GF-D8 (cell line): ENCODE results near the gene PPP2R5D.
"Not testable (repeated sequence)": the region's sequence is repeated elsewhere in the genome, so short reads cannot be mapped to it uniquely, and the experiment has no call there.

Source experiments
- DNase-seq: peaks from one replicate; lab custom pipeline; 2025; lab: John Stamatoyannopoulos, UW

PPP2R5D gene

DNA sequence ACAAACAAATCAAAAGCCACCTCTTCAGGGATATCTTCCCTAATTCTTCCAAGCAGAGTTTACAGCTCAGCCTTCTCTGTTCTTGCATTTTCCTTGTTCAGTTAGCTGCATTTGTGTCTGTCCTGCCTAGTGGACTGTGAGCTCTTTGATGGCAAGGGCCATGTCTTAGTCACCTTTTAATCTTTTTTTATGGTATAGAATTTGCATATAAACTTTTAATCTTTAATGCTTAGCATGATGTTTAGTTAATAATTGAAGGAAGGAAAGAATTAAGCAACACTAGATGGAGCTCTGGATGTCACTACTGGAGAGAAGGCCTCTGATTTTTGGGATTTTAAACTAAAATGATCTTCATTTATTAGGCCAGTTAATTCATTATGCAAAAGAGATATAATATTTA, 12.1 kb downstream of the PPP2R5D start:
- DNase-seq = no peak

- DNase-seq = not testable (repeated sequence)
Measured at GRCh38 chr6:42998205-42998604, 13.8 kb downstream of the PPP2R5D start.

GRCh38 chr6:43001843-43002242, 17.5 kb downstream of the PPP2R5D start:
- no peak for DNase-seq

- DNase-seq = no peak
Measured at GRCh38 chr6:43005844-43006243, 21.5 kb downstream of the PPP2R5D start.

GRCh38 chr6:43006251-43006650, 21.9 kb downstream of the PPP2R5D start:
- DNase-seq = no peak

DNA sequence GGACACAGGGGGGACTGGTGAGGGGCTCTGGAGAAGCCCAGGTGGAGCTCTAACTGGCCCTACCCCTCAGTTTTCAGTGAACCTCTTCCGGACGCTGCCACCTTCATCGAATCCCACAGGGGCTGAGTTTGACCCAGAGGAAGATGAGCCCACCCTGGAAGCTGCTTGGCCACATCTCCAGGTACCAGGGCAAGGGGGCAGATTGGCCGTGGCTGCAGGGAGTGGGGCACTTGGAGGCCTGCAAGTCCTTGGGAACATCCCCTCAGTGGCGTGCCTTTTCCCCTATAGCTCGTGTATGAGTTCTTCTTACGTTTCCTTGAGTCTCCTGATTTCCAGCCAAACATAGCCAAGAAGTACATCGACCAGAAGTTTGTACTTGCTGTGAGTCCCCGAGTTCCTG, 22.8 kb downstream of the PPP2R5D start:
- no peak for DNase-seq

DNA sequence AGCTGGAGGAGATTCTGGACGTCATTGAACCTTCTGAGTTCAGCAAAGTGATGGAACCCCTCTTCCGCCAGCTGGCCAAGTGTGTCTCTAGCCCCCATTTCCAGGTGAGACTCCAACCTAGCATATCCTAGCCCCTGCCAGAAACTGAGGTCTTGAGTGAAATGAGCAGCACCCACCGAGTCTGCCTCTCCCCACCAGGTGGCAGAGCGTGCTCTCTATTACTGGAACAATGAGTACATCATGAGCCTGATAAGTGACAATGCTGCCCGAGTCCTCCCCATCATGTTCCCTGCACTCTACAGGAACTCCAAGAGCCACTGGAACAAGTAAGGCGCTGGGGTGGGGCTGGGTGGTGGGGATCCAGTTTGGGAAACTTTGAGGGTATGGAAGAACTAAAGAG, 24.8 kb downstream of the PPP2R5D start:
- DNase-seq = no peak

GRCh38 chr6:43011207-43011606, 26.8 kb downstream of the PPP2R5D start:
- DNase-seq = no peak

DNA sequence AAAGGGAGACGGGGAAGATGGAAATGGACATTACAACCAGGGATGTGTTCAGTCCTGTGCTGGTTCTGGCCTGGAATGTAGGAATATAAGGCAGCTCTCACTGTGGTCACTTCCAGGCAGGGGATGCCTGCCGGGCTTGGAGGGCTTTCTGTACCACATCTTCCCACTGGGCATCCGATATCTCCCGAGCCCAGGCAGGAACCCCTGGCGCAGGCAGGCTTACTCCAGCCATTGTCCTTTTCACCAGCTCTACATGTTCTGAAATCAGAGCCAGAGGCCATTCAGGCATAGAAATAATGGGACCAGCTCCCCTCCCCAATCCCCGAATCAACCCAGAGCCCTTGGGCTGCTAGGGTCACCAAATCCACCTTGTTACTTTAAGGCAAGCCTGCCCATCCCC, 28.0 kb downstream of the PPP2R5D start:
- no peak for DNase-seq

DNA sequence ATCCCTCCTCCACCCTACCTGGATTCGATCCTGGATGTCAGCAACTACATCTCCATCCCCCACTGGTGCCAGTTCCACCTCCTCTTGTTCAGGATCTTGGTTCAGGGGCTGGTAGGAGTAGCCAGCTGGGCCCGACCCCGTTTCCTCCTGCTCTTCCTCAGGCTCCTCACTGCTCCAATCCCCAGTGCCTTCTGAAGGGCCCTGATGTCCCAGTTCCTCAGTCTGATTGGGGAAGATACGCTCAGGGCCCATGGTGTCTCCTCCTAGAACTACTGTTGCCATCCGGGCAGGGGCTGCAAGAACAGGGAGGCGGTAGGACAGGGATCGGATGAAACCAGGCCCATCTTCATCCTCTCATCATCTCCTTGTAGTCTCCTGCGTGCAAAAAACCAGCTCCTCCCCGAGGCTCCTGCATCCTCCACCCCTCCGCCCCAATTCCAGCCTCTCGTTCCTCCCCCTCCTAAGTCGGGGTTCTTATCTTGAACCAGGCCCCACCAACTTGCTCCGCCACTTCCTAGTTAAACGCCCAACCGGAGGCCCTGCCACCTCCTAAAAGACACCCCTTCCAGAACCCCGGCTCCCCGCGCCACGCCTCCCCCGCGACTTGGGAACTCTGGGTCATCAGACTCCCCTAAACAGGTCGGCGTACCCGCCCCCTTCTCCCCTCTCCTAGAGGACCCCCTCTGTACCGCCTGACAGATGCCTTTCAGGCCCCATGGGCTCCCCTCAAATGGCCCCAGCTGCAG, 28.9 kb downstream of the PPP2R5D start:
- DNase-seq = no peak

DNA sequence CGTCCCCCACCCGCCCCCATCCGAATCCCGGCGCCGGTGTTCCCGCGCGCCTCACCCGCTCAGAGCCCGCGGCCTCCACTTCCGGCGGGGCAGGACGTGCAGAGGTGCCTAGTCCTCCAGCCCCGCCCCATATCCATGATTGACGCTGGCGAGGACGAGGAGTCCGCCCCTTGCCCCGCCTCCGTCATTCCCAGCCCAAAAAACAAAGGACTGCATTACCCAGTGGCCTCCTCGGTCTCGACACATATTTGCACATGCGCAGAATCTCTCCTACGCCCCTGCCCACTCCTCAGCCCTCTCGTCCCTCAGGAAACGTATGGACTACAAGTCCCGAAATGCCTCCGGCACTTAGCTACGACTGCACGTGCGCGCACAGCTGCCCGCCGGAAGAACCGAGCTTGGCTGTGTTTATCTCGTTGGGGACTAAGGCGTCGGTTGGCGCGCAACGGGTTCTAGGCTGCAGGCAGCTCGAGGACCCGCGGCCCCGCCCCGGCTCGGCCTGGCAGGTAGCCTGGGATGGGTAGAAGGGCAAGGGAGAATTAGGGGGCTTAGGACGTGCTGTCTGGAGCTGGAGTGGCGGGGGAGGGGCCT, 29.6 kb downstream of the PPP2R5D start, which contains the start of the genes KLHDC3 and MEA1:
Gene KLHDC3 (plus strand): TSS at position 407 of the 591 bp plus-strand sequence. CDS start 2,944 bp downstream, outside the sequence.
Gene MEA1 (minus strand): TSS at position 104 of the 591 bp plus-strand sequence. CDS start 133 bp downstream, outside the sequence.
- DNase-seq = peak; percentile 99

GRCh38 chr6:43014434-43014909, 30.1 kb downstream of the PPP2R5D start:
- DNase-seq = no peak

DNA sequence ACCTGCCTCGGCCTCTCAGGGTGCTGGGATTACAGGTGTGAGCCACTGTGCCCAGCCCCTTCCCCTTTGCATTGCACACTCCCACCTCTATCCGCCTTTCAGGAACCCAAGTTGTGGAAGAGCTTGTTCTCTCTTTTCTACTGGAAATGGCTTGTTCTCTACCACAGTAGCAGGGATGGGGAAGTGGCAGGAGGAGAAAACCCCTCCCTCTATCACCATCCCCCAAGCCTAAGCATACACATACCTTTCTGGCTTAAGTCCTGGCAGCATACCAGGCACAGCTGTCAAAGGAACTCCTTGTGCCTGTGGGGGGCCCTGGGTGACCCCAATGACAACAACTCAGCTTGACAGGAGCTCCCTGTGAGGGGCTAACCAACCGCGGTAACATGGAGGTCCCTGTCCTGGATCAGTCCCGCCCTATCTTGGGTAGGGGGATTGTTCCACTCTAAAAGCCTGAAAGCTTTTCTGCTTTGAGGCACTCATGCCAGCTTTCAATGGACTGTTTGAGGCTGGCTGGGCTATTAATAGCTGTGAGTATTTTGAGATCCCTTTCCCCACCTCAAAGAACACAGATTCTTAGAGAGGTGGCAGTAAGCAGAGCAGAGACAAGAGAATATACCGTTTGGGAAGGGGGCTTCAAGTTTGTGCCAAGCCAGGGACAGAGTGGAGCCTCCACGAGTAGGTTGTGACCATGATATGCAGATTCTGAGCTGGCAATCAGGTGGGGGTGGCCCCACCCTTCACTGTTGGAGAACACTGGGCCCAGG, 32.0 kb downstream of the PPP2R5D start:
- no peak for DNase-seq

- DNase-seq = no peak
Measured at GRCh38 chr6:43016943-43017334, 32.6 kb downstream of the PPP2R5D start.

GRCh38 chr6:43019152-43019551, 34.8 kb downstream of the PPP2R5D start:
- no peak for DNase-seq

- DNase-seq = no peak
Measured at GRCh38 chr6:43020052-43020705, 35.8 kb downstream of the PPP2R5D start.

GRCh38 chr6:43020847-43021246, 36.5 kb downstream of the PPP2R5D start:
- DNase-seq = no peak

DNA sequence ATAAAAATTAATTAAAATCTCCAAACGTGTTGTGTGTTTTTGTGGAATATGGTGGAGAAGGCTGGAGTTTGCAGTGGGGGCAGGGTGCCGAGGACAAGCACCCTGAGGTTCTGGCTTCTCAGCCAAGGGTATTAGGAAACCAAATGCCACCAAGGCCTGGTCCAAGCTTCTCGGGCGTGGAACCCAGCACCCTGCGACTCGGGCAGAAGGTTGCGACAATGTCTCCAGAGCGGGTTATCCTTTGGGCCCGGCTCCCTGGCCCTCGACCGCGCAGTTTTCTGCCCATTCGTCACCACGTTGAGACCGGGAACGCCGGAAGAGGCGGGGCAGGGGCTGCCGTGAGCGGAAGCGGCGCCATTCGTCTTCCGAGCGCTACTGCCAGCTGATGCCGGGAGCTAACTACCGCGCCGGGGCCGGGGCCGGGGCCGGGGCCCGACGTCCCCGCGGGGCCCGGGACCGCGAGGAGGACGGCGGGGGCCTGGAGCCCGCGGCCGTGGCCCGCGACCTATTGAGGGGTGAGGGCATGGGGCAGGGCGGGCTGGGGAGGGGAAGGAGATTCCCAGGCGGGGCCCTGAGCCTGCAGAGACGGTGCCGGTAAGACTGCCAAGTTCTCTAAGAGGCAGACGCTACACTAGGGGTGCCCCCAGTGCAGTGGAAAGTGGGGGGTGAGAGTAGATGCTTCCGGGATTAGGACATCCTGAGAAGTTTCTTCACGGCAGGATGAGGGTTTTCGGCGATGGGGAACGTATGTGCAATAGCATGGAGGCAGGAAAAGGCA, 37.1 kb downstream of the PPP2R5D start, which contains the start of gene RRP36:
Gene RRP36 (plus strand): TSS at position 354 of the 778 bp plus-strand sequence. CDS start 32 bp downstream, at position 386.
- peak; percentile 21 for DNase-seq

DNA sequence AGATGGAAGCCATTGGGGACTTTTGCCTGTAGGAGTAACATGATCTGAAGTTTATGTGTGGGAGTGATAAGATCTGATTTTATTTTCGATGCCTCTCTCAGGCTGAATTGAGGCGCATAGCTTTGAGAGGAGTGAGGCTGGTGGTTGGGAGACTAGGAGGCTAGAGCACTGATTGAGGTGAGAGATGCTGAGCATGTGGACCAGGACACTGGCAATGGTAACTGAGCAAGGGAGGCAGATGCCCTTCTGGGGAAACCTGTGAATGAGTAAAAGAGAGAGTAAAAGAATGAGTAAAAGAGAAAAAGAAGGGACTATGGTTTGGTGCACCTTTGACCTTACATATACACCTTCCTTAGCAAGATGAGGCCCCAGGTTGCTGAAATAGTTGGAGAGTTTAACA, 40.1 kb downstream of the PPP2R5D start:
- DNase-seq = no peak

DNA sequence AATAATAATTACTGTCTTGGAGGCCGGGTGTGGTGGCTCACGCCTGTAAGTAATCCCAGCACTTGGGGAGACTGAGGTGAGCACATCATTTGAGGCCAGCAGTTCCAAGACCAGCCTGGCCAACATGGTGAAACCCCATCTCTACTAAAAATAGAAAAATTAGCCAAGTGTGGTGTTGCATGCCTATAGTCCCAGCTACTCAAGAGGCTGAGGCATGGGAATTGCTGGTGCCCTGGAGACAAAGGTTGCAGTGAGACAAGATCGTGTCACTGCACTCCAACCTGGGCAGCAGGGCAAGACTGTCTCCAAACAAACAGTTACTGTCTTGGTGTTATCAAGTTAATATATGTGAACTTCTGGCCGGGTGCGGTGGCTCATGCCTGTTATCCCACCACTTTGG, 42.0 kb downstream of the PPP2R5D start:
- DNase-seq = no peak

- DNase-seq = no peak
Measured at GRCh38 chr6:43029120-43029519, 44.8 kb downstream of the PPP2R5D start.
